Stomach (tissue), 9 donors: ENCODE measurements around the gene XIST. TPM values are rescaled to one million over a fixed set of nuclear protein-coding genes. Genes with fewer than 3 reads are reported as not detected.

Source experiments
- DNase-seq, 2 donors: peaks; one replicate each; pipeline versions ENCODE4 v3.0.0 to v3.0.0-alpha.2; 2013 to 2019
- H3K27ac ChIP-seq, 5 donors: fragments of 200-600 bp in 4 of 5; sonication (generic) in 4 of 5; one replicate each; pipeline ENCODE4 v1.5.1; 2013 to 2019; ENCODE audit warnings: mild to moderate bottlenecking in 1 of 5, moderate library complexity in 1 of 5
- H3K27me3 ChIP-seq, 3 donors: fragments of 200-600 bp; sonication (generic); one replicate each; pipeline ENCODE4 v1.5.1; 2017 to 2019; ENCODE audit warnings: mixed run types in 1 of 3
- H3K36me3 ChIP-seq, 4 donors: fragments of 200-600 bp; sonication (generic); 1 replicate in 3 of 4; 2 replicates in 1 of 4; pipeline ENCODE4 v1.5.1; 2016 to 2019
- H3K4me1 ChIP-seq, 4 donors: fragments of 200-600 bp; sonication (generic); one replicate each; pipeline ENCODE4 v1.5.1; 2016 to 2019
- H3K4me3 ChIP-seq, 4 donors: fragments of 200-600 bp; sonication (generic) in 3 of 4; one replicate each; pipeline ENCODE4 v1.5.1; 2016 to 2019; ENCODE audit warnings: mild to moderate bottlenecking in 1 of 4
- H3K9me3 ChIP-seq, 4 donors: fragments of 200-600 bp; sonication (generic); one replicate each; pipeline ENCODE4 v1.5.1; 2016 to 2019
- EP300 ChIP-seq: sonication (generic); formaldehyde crosslinking; IDR thresholded peaks from one replicate; pipeline ENCODE4 v1.6.1; 2017; ENCODE audit warnings: antibody characterized with exemption
- POLR2A ChIP-seq, 4 donors: fragments of 450-650 bp; IDR thresholded peaks; one replicate each; pipeline ENCODE4 v1.6.1; 2016; ENCODE audit warnings: antibody characterized with exemption in 4 of 4, control low read depth in 2 of 4, mild to moderate bottlenecking in 1 of 4, moderate library complexity in 1 of 4
- POLR2AphosphoS5 ChIP-seq, 3 donors: sonication (generic); formaldehyde crosslinking; IDR thresholded peaks; one replicate each; pipeline ENCODE4 v1.6.1; 2016; ENCODE audit warnings: antibody characterized with exemption in 3 of 3
- WGBS, 5 donors: extraction: QIAGEN DNeasy Blood & Tissue Kit in 3 of 5; methylation state at CpG; one replicate each; pipeline versions ENCODE4 v1.1.5 to v1.1.7; 2013 to 2018; 5-methylcytosine and 5-hydroxymethylcytosine counted together
- intact Hi-C: fragments of 100-400 bp; cut with DNase I; formaldehyde crosslinking; loops from one replicate; pipeline ENCODE4 v1.15.1; 2023; ENCODE audit warnings: low total_unique reads
- polyA plus RNA-seq, 3 donors: library from polyadenylated mRNA; stranded (reverse); fragments of 200-250 nt; gene quantifications; one replicate each; pipeline ENCODE4 v1.2.3, GENCODE V29; 2013
- total RNA-seq, 5 donors: library from RNA; depleted of rRNA; stranded (reverse); fragments of >200 nt; gene quantifications; one replicate each; pipeline versions ENCODE4 v1.1.0 to v1.2.3, GENCODE V29; 2014 to 2016
- TF ChIP-seq, protein P1 (sequence below), 7 experiments: fragments of 450-650 bp in 4 of 7; fragments of 200-600 bp in 3 of 7; sonication (generic) in 3 of 7; IDR thresholded peaks; one replicate each; pipeline ENCODE4 v1.5.1; 2016 to 2019; ENCODE audit warnings: antibody characterized with exemption in 7 of 7, control low read depth in 2 of 7, mild to moderate bottlenecking in 1 of 7
- donor health status: healthy with polysubstance abuse.
- donor health status: Bipolar disorder and iron deficiency.
- donor health status: healthy.

Gene XIST
- total and polyA plus RNA-seq, 8 donors = 0.19 to 614 (median 22.7) TPM

DNA sequence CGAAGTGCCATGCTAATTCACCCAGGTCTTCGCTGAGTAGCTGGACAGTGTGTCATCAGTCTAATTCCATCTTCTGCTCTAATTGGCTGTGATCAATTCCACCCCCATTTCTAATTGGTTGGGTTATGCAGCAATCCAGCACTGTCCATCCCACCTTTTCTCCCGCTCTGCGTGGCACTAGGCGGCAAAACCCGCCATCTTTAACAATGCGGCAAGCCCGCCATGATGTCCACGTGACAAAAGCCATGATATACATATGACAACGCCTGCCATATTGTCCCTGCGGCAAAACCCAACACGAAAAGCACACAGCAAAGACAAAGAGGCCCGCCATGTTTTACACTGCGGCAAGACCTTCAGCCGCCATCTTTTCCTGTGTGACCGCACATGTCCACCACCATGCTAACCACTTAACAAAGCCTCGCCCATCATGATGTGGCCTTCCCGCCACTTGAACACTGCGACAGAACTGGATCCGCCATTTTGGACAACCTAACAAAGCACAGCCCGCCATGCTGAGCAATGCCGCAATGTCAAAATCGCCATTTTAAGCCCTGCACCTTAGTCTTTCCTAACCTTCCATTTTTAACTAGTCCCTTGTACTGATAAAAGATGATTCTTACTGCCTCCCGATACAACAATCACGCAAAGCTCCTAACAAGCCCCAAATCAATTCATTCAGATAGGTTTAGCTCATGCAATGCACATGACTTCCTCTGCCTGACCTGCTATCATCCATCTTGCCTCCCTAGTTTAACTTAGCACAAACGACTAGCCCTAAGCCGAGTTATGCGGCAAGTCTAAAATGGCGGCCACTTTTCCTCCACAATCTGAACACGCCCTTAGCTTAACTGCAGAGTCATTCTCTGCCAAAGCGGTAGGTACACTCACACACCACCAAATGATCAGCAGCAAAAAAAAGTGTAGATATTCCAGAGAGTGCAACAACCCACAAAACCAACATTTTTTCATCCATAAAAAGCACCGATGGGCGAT, 1.2 kb downstream of the XIST start:
- Histone ChIP-seq H3K9me3 (no peaks in the 10 kb centered on the region), H3K4me3 (peak overlapping the region in 2 of 4 donors; percentile 54), H3K27ac (peak overlapping the region in 3 of 5 donors; percentile 77 to 89 (median 85)), H3K27me3 (no peaks in the 10 kb centered on the region), H3K4me1 (peaks cover 0 to 26% (median 10%) of the 10 kb centered on the region in 4 donors), H3K36me3 (no peaks in the 10 kb centered on the region)
- intact Hi-C loops = loop anchor here (10.0 kb wide), 2 partner anchors 493 to 703 kb away; no protein-coding TSS in a partner anchor
- DNase-seq = peak; percentile 87 to 97
- TF ChIP-seq EP300 = no peak
- peak in 2 of 3 donors; percentile 28 to 57 for TF ChIP-seq POLR2AphosphoS5 (IDR thresholded peaks at IDR 0.05)
- no peak for TF ChIP-seq POLR2A (IDR thresholded peaks at IDR 0.05)
- 45 to 98% (median 87%) methylated on average over 33 of the region's 33 CpGs for WGBS, 5 donors

DNA sequence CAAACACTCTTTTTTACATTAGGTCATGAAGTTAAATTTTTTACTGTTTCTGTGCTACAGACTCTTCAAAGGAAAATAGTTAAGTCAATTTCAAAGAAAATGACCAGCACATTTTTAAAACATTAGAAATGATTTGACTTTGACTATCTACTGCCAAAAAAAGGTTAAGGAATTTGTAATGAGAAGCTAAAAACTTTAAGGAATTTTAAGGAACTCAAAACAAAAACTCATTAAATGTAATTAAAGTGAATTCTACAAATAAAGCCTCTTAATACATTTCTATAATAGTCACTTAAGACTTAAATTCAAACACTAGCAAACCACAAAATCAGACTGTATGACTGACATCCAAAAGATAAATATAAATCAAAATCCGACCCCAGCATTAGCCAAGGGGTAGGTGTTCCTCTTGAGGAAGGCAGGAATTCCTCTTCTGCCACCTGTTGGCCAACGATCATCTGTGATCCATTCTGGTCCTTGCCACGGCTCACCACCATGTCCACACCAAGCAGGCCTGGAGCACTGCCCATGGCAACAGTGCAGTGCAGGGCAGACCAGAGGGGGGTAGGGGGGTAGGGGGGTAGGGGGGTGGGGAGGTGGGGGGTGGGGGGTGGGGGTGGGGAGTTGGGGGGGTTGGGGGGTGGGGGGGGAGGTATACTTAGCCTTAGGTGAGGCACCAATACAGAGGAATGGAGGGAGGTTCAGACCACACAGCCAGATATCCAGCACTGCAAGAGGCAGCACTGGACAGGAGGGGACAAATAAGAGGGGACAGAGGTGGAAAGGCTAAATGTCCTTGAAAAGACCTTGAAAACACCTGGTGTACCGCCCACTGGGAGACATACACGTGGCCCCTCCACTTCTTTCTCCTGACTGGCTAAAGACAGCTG, 2.1 kb downstream of the XIST start:
- intact Hi-C loops = loop anchor here (10.0 kb wide), 2 partner anchors 494 to 704 kb away; no protein-coding TSS in a partner anchor
- H3K27ac ChIP-seq = peak overlapping the region in 3 of 5 donors; percentile 9 to 85 (median 55)
- H3K4me1 ChIP-seq = peaks cover 0 to 35% (median 15%) of the 10 kb centered on the region in 4 donors
- no peaks in the 10 kb centered on the region for H3K36me3 ChIP-seq
- H3K4me3 ChIP-seq = peak overlapping the region in 2 of 4 donors; percentile 30 to 44
- DNase-seq = peak; percentile 45 to 76
- H3K27me3 ChIP-seq = no peaks in the 10 kb centered on the region
- WGBS, 5 donors = 31 to 62% (median 46%) methylated on average over 3 to 5 of the region's 5 CpGs
- TF ChIP-seq POLR2A (IDR thresholded peaks at IDR 0.05) (no peak), POLR2AphosphoS5 (IDR thresholded peaks at IDR 0.05) (no peak), EP300 (no peak)
- TF ChIP-seq, protein P1, sequence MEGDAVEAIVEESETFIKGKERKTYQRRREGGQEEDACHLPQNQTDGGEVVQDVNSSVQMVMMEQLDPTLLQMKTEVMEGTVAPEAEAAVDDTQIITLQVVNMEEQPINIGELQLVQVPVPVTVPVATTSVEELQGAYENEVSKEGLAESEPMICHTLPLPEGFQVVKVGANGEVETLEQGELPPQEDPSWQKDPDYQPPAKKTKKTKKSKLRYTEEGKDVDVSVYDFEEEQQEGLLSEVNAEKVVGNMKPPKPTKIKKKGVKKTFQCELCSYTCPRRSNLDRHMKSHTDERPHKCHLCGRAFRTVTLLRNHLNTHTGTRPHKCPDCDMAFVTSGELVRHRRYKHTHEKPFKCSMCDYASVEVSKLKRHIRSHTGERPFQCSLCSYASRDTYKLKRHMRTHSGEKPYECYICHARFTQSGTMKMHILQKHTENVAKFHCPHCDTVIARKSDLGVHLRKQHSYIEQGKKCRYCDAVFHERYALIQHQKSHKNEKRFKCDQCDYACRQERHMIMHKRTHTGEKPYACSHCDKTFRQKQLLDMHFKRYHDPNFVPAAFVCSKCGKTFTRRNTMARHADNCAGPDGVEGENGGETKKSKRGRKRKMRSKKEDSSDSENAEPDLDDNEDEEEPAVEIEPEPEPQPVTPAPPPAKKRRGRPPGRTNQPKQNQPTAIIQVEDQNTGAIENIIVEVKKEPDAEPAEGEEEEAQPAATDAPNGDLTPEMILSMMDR (IDR thresholded peaks at IDR 0.05) = no peak
- no peaks in the 10 kb centered on the region for H3K9me3 ChIP-seq

DNA sequence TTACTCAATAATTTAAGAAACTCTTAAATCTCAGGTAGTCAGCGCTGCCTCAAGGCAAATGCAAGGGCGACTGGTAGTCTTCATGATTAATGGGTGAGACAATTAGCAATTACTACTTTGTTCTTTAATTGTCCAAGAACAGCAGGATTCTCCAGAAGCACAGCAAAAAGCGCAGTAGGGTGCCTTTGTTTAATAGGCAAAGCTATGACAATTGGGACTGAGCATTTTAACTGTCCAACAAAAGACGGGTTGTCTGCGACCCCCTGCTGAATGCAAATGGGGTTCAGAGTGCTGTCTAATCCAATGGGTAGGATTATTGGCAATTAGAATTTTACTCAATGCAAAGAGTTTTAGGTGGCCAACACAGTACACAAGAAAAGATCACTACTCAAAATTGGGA, 3.4 kb downstream of the XIST start:
- Histone ChIP-seq H3K36me3 (no peaks in the 10 kb centered on the region), H3K27ac (no peak overlapping the region), H3K9me3 (no peaks in the 10 kb centered on the region), H3K4me1 (peaks cover 0 to 48% (median 21%) of the 10 kb centered on the region in 4 donors), H3K27me3 (no peaks in the 10 kb centered on the region), H3K4me3 (peak overlapping the region in 2 of 4 donors; percentile 25 to 44)
- intact Hi-C loops = no loop called here
- DNase-seq = no peak
- TF ChIP-seq EP300 (no peak), POLR2A (IDR thresholded peaks at IDR 0.05) (no peak), POLR2AphosphoS5 (IDR thresholded peaks at IDR 0.05) (no peak)
- TF ChIP-seq, protein P1 (IDR thresholded peaks at IDR 0.05) = no peak
- WGBS, 5 donors = 44 to 92% (median 82%) methylated on average over 5 of the region's 5 CpGs

DNA sequence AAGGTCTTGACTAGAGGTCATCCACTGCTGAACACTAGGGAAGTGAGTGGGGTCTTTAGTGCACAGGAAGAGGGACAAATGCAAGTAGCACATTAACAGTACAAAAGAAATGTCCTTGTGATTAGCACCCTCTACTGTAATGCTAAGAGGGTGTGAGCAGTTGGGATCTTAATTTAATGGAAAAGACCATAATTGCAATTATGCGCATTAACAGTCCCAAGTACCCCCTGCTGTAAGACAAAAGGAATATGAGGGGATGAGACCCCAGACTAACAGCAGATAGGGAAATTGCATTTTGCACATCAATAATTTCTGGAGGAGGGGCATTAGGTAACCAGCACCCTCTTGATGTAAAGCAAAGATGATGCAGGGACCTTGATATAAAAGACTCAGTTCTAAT, 4.5 kb downstream of the XIST start:
- Histone ChIP-seq H3K27me3 (no peaks in the 10 kb centered on the region), H3K27ac (no peak overlapping the region), H3K4me3 (peak overlapping the region in 2 of 4 donors; percentile 25 to 44), H3K4me1 (peaks cover 0 to 56% (median 27%) of the 10 kb centered on the region in 4 donors), H3K9me3 (no peaks in the 10 kb centered on the region), H3K36me3 (no peaks in the 10 kb centered on the region)
- TF ChIP-seq, protein P1 (IDR thresholded peaks at IDR 0.05) = no peak
- TF ChIP-seq POLR2AphosphoS5 (IDR thresholded peaks at IDR 0.05) = no peak
- no peak for TF ChIP-seq POLR2A (IDR thresholded peaks at IDR 0.05)
- no peak for TF ChIP-seq EP300
- 98 to 100% (median 100%) methylated on average over 1 of the region's 1 CpG for WGBS, 5 donors
- intact Hi-C loops = no loop called here
- no peak for DNase-seq
